HFFc6 (cell line): ENCODE measurements around the gene ITSN1. TPM values are rescaled to one million over a fixed set of nuclear protein-coding genes. Genes with fewer than 3 reads are reported as not detected.

Experiments
- DNase-seq: peaks from one replicate; pipeline ENCODE4 v3.0.0-alpha.2; 2018
- H3K27ac Mint-ChIP-seq: 2 replicates; pipeline ENCODE4 v1.8.0; 2020; ENCODE audit warnings: mild to moderate bottlenecking, mixed read lengths
- H3K27me3 Mint-ChIP-seq: 2 replicates; pipeline ENCODE4 v1.8.0; 2021; ENCODE audit warnings: mild to moderate bottlenecking, moderate library complexity, mixed read lengths; ENCODE audit not compliant: insufficient read depth
- H3K36me3 Mint-ChIP-seq: 2 replicates; pipeline ENCODE4 v1.8.0; 2021; ENCODE audit warnings: low read depth, mixed read lengths
- H3K4me1 Mint-ChIP-seq: 2 replicates; pipeline ENCODE4 v1.8.0; 2020; ENCODE audit warnings: low read depth, mixed read lengths
- H3K4me3 Mint-ChIP-seq: 2 replicates; pipeline ENCODE4 v1.8.0; 2020; ENCODE audit warnings: mild to moderate bottlenecking, moderate library complexity, mixed read lengths
- H3K9me3 Mint-ChIP-seq: 2 replicates; pipeline ENCODE4 v1.8.0; 2020; ENCODE audit warnings: mild to moderate bottlenecking, mixed read lengths
- CTCF ChIP-seq: fragments of 200-600 bp; sonication (generic); IDR thresholded peaks from 2 replicates; pipeline ENCODE4 v1.5.0; 2021; ENCODE audit warnings: antibody characterized with exemption, mild to moderate bottlenecking
- total RNA-seq, 6 experiments: library from RNA; stranded (reverse); fragmentation: NEBNext Ultra II Directional; extraction: Animal tissue kit (Norgen Biotek cat#: 25700); gene quantifications; 2 replicates in 1 of 6; 3 replicates in 5 of 6; pipeline ENCODE4 v1.2.3, GENCODE V29; 2021

The ITSN1 gene
- total RNA-seq, 6 experiments from 2014 or later, result 47.7 to 54.8 (median 54.0) TPM

- H3K9me3 Mint-ChIP-seq, result peaks cover 5% of the 10 kb centered on the region; the same call in 1 of the 2 replicates
- TF ChIP-seq CTCF, result no peak
- H3K4me1 Mint-ChIP-seq, result peaks cover 38% of the 10 kb centered on the region
- peak overlapping the region; percentile 20; the same call in 1 of the 2 replicates for H3K4me3 Mint-ChIP-seq
- H3K27ac Mint-ChIP-seq, result peak overlapping the region; percentile 44; the same call in 1 of the 2 replicates
- H3K36me3 Mint-ChIP-seq, result peaks cover 9% of the 10 kb centered on the region
- peaks cover 5% of the 10 kb centered on the region for H3K27me3 Mint-ChIP-seq
- DNase-seq, result peak; percentile 77
These were observed 202.0 kb downstream of the ITSN1 start for GRCh38 chr21:33844104-33844889.

- Mint-ChIP-seq H3K4me1 (peaks cover 41% of the 10 kb centered on the region), H3K27ac (no peak overlapping the region; the same call in 1 of the 2 replicates), H3K27me3 (peaks cover 5% of the 10 kb centered on the region)
These were observed 202.5 kb downstream of the ITSN1 start for GRCh38 chr21:33844890-33845205.

GRCh38 chr21:33846141-33846540 lies 203.8 kb downstream of the ITSN1 start:
- no peaks in the 10 kb centered on the region for H3K36me3 Mint-ChIP-seq
- H3K4me1 Mint-ChIP-seq, result peaks cover 36% of the 10 kb centered on the region
- H3K27ac Mint-ChIP-seq, result no peak overlapping the region

More at GRCh38 chr21:33844890-33845205, 202.5 kb downstream of the ITSN1 start:
- H3K9me3 Mint-ChIP-seq, result peaks cover 5% of the 10 kb centered on the region; the same call in 1 of the 2 replicates
- 0 out of 2 replicates have a peak overlapping the region, but pooled peaks have one; percentile 20 for H3K4me3 Mint-ChIP-seq
- peaks cover 3% of the 10 kb centered on the region for H3K36me3 Mint-ChIP-seq
- DNase-seq, result no peak
- TF ChIP-seq CTCF, result no peak

GRCh38 chr21:33847588-33848248 lies 205.4 kb downstream of the ITSN1 start:
- peaks cover 1% of the 10 kb centered on the region; the same call in 1 of the 2 replicates for H3K27me3 Mint-ChIP-seq
- no peak overlapping the region for H3K4me3 Mint-ChIP-seq
- no peaks in the 10 kb centered on the region for H3K36me3 Mint-ChIP-seq
- H3K4me1 Mint-ChIP-seq, result peaks cover 31% of the 10 kb centered on the region
- TF ChIP-seq CTCF, result no peak
- no peak for DNase-seq
- H3K9me3 Mint-ChIP-seq, result peaks cover 5% of the 10 kb centered on the region; the same call in 1 of the 2 replicates
- no peak overlapping the region for H3K27ac Mint-ChIP-seq

More at GRCh38 chr21:33846141-33846540, 203.8 kb downstream of the ITSN1 start:
- no peak for TF ChIP-seq CTCF
- peaks cover 1% of the 10 kb centered on the region; the same call in 1 of the 2 replicates for H3K27me3 Mint-ChIP-seq
- H3K9me3 Mint-ChIP-seq, result peaks cover 5% of the 10 kb centered on the region; the same call in 1 of the 2 replicates
- DNase-seq, result no peak
- H3K4me3 Mint-ChIP-seq, result no peak overlapping the region

- Mint-ChIP-seq H3K9me3 (peaks cover 5% of the 10 kb centered on the region; the same call in 1 of the 2 replicates), H3K27ac (no peak overlapping the region), H3K4me1 (peaks cover 26% of the 10 kb centered on the region), H3K36me3 (no peaks in the 10 kb centered on the region), H3K27me3 (peaks cover 1% of the 10 kb centered on the region), H3K4me3 (no peak overlapping the region)
- DNase-seq, result no peak
- TF ChIP-seq CTCF, result no peak
These were observed 206.1 kb downstream of the ITSN1 start for GRCh38 chr21:33848249-33848953.
